Astrocyte (in vitro differentiated cells and primary cell): ENCODE measurements around the gene MLXIP.

Experiments
- EZH2 ChIP-seq: IDR thresholded peaks from 2 replicates; pipeline ENCODE4 v1.6.1; 2012; ENCODE audit warnings: mild to moderate bottlenecking, low read length, inconsistent platforms; ENCODE audit not compliant: insufficient read depth
- TF ChIP-seq, protein P1 (sequence below): IDR thresholded peaks from 2 replicates; pipeline ENCODE4 v1.5.1; 2011; ENCODE audit warnings: low read depth, mild to moderate bottlenecking, inconsistent platforms, low read length, moderate library complexity; ENCODE audit not compliant: insufficient read depth

DNA sequence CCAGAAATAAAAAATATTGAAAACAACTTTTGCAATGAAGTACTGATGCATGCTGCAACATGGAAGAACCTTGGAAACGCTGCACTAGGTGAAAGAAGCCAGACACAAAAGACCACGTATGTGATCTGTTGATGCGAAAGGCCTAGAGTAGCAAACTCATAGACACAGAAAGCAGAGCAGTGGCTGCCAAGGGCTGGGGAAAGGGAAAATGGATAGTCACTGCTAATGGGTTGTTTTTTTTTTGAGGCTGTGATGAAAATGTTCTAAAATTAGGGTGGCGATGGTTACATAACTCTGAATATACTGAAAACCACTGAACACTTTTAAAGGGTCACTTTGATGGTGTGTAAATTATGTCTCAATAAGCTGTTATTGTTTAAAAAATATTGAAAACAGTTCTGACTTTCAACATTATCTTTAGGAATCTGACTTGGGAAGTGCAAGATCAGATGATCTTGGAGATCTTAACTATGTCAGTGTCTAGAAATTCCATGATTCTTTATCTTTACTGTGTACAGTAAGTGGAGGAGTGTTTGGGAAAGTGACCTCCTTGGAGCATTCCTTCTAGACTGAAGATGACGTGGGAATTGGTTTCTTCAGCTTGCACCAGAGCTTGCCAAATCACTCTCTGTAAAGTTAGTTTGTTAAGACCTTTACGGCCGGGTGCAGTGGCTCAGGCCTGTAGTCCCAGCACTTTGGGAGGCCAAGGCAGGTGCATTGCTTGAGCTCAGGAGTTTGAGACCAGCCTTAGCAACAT, 12.4 kb downstream of the MLXIP start:
- TF ChIP-seq, protein P1, sequence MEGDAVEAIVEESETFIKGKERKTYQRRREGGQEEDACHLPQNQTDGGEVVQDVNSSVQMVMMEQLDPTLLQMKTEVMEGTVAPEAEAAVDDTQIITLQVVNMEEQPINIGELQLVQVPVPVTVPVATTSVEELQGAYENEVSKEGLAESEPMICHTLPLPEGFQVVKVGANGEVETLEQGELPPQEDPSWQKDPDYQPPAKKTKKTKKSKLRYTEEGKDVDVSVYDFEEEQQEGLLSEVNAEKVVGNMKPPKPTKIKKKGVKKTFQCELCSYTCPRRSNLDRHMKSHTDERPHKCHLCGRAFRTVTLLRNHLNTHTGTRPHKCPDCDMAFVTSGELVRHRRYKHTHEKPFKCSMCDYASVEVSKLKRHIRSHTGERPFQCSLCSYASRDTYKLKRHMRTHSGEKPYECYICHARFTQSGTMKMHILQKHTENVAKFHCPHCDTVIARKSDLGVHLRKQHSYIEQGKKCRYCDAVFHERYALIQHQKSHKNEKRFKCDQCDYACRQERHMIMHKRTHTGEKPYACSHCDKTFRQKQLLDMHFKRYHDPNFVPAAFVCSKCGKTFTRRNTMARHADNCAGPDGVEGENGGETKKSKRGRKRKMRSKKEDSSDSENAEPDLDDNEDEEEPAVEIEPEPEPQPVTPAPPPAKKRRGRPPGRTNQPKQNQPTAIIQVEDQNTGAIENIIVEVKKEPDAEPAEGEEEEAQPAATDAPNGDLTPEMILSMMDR, result no peak
- TF ChIP-seq EZH2, result no peak
